Measurements from ENCODE around the gene NEGR1.

The NEGR1 gene

GRCh38 chr1:72229893-72230292 is 52.4 kb downstream of the NEGR1 start:
- no peak for FAIRE-seq

- no peak for FAIRE-seq
Observed at GRCh38 chr1:72227667-72228066, 54.7 kb downstream of the NEGR1 start.

GRCh38 chr1:72224506-72224905 is 57.8 kb downstream of the NEGR1 start:
- FAIRE-seq: no peak

- FAIRE-seq: no peak
Observed at GRCh38 chr1:72221811-72222210, 60.5 kb downstream of the NEGR1 start.

- peak; percentile 84 for FAIRE-seq
Observed at GRCh38 chr1:72218141-72218739, 64.1 kb downstream of the NEGR1 start.

GRCh38 chr1:72207059-72207458 is 75.3 kb downstream of the NEGR1 start:
- FAIRE-seq: no peak

- FAIRE-seq: no peak
Observed at GRCh38 chr1:72202761-72203160, 79.6 kb downstream of the NEGR1 start.

GRCh38 chr1:72197786-72198185 is 84.6 kb downstream of the NEGR1 start:
- FAIRE-seq: no peak

- FAIRE-seq: peak; percentile 97
Observed at GRCh38 chr1:72186733-72187307, 95.5 kb downstream of the NEGR1 start.

GRCh38 chr1:72184099-72184701 is 98.1 kb downstream of the NEGR1 start:
- no peak for FAIRE-seq

GRCh38 chr1:72182859-72183258 is 99.5 kb downstream of the NEGR1 start:
- FAIRE-seq: no peak

GRCh38 chr1:72178266-72178665 is 104.1 kb downstream of the NEGR1 start:
- FAIRE-seq: no peak

- FAIRE-seq: peak; percentile 87
Observed at GRCh38 chr1:72177711-72178110, 104.6 kb downstream of the NEGR1 start.

- no peak for FAIRE-seq
Observed at GRCh38 chr1:72170246-72170645, 112.1 kb downstream of the NEGR1 start.

- no peak for FAIRE-seq
Observed at GRCh38 chr1:72166426-72166825, 115.9 kb downstream of the NEGR1 start.

- no peak for FAIRE-seq
Observed at GRCh38 chr1:72150508-72150907, 131.8 kb downstream of the NEGR1 start.

- no peak for FAIRE-seq
Observed at GRCh38 chr1:72141875-72142274, 140.5 kb downstream of the NEGR1 start.

- no peak for FAIRE-seq
Observed at GRCh38 chr1:72140222-72140621, 142.1 kb downstream of the NEGR1 start.

GRCh38 chr1:72137656-72138055 is 144.7 kb downstream of the NEGR1 start:
- no peak for FAIRE-seq

GRCh38 chr1:72129869-72130268 is 152.5 kb downstream of the NEGR1 start:
- FAIRE-seq: no peak

- no peak for FAIRE-seq
Observed at GRCh38 chr1:72122099-72122880, 160.0 kb downstream of the NEGR1 start.

- FAIRE-seq: no peak
Observed at GRCh38 chr1:72119491-72119890, 162.8 kb downstream of the NEGR1 start.

- no peak for FAIRE-seq
Observed at GRCh38 chr1:72117621-72118020, 164.7 kb downstream of the NEGR1 start.

- FAIRE-seq: no peak
Observed at GRCh38 chr1:72115290-72115689, 167.0 kb downstream of the NEGR1 start.

Measured in islet of Langerhans (tissue), 1 donor.